Measurements from ENCODE around the gene HTT-AS. TPM values are rescaled to one million over a fixed set of nuclear protein-coding genes. Genes with fewer than 3 reads are reported as not detected.

HTT-AS gene
- total RNA-seq, 1 experiment from 2014 or later, result not detected

GRCh38 chr4:3036131-3036952 lies 38.0 kb downstream of the HTT-AS start:
- no peak for DNase-seq (ENCODE audit: low spot score)
- in situ Hi-C loops (cut with HindIII; ENCODE audit: low sequenced_read_pairs), result no loop called here

GRCh38 chr4:3035674-3036073 lies 38.7 kb downstream of the HTT-AS start:
- in situ Hi-C loops (cut with HindIII; ENCODE audit: low sequenced_read_pairs), result no loop called here
- no peak for DNase-seq (ENCODE audit: low spot score)

- in situ Hi-C loops (cut with HindIII; ENCODE audit: low sequenced_read_pairs), result no loop called here
- DNase-seq (ENCODE audit: low spot score), result no peak
These were observed 39.1 kb downstream of the HTT-AS start for GRCh38 chr4:3035249-3035648.

GRCh38 chr4:3034231-3034630 lies 40.1 kb downstream of the HTT-AS start:
- in situ Hi-C loops (cut with HindIII; ENCODE audit: low sequenced_read_pairs), result no loop called here
- no peak for DNase-seq (ENCODE audit: low spot score)

GRCh38 chr4:3031357-3032082 lies 42.8 kb downstream of the HTT-AS start:
- in situ Hi-C loops (cut with HindIII; ENCODE audit: low sequenced_read_pairs), result no loop called here
- DNase-seq (ENCODE audit: low spot score), result no peak

GRCh38 chr4:3030566-3031356 lies 43.6 kb downstream of the HTT-AS start:
- DNase-seq (ENCODE audit: low spot score), result no peak
- in situ Hi-C loops (cut with HindIII; ENCODE audit: low sequenced_read_pairs), result no loop called here

- no peak for DNase-seq (ENCODE audit: low spot score)
- in situ Hi-C loops (cut with HindIII; ENCODE audit: low sequenced_read_pairs), result no loop called here
These were observed 44.9 kb downstream of the HTT-AS start for GRCh38 chr4:3029464-3029863.

GRCh38 chr4:3026540-3026939 lies 47.8 kb downstream of the HTT-AS start:
- DNase-seq (ENCODE audit: low spot score), result no peak
- in situ Hi-C loops (cut with HindIII; ENCODE audit: low sequenced_read_pairs), result no loop called here

GRCh38 chr4:3025881-3026280 lies 48.5 kb downstream of the HTT-AS start:
- no peak for DNase-seq (ENCODE audit: low spot score)
- in situ Hi-C loops (cut with HindIII; ENCODE audit: low sequenced_read_pairs), result no loop called here

GRCh38 chr4:3022651-3023050 lies 51.7 kb downstream of the HTT-AS start:
- in situ Hi-C loops (cut with HindIII; ENCODE audit: low sequenced_read_pairs), result no loop called here
- no peak for DNase-seq (ENCODE audit: low spot score)

GRCh38 chr4:3022112-3022511 lies 52.2 kb downstream of the HTT-AS start:
- in situ Hi-C loops (cut with HindIII; ENCODE audit: low sequenced_read_pairs), result no loop called here

GRCh38 chr4:3021627-3022026 lies 52.7 kb downstream of the HTT-AS start:
- no peak for DNase-seq (ENCODE audit: low spot score)
- in situ Hi-C loops (cut with HindIII; ENCODE audit: low sequenced_read_pairs), result no loop called here

More at GRCh38 chr4:3022112-3022511, 52.2 kb downstream of the HTT-AS start:
- no peak for DNase-seq (ENCODE audit: low spot score)

GRCh38 chr4:3021127-3021526 lies 53.2 kb downstream of the HTT-AS start:
- DNase-seq (ENCODE audit: low spot score), result no peak
- in situ Hi-C loops (cut with HindIII; ENCODE audit: low sequenced_read_pairs), result no loop called here

- in situ Hi-C loops (cut with HindIII; ENCODE audit: low sequenced_read_pairs), result no loop called here
- DNase-seq (ENCODE audit: low spot score), result no peak
These were observed 55.0 kb downstream of the HTT-AS start for GRCh38 chr4:3019145-3019846.

GRCh38 chr4:3017504-3017903 lies 56.8 kb downstream of the HTT-AS start:
- in situ Hi-C loops (cut with HindIII; ENCODE audit: low sequenced_read_pairs), result no loop called here
- DNase-seq (ENCODE audit: low spot score), result no peak

GRCh38 chr4:3016961-3017360 lies 57.4 kb downstream of the HTT-AS start:
- in situ Hi-C loops (cut with HindIII; ENCODE audit: low sequenced_read_pairs), result no loop called here
- no peak for DNase-seq (ENCODE audit: low spot score)

- in situ Hi-C loops (cut with HindIII; ENCODE audit: low sequenced_read_pairs), result no loop called here
- no peak for DNase-seq (ENCODE audit: low spot score)
These were observed 60.4 kb downstream of the HTT-AS start for GRCh38 chr4:3013839-3014350.
